WTC11 (cell line): Measurements from ENCODE around the gene TCF20. TPM values are rescaled to one million over a fixed set of nuclear protein-coding genes. Genes with fewer than 3 reads are reported as not detected.

Source experiments
- ATF1 ChIP-seq: sonication (generic); formaldehyde crosslinking; IDR thresholded peaks from 2 replicates; pipeline ENCODE4 v1.8.1; 2023; ENCODE audit warnings: mild to moderate bottlenecking, moderate library complexity, missing genetic modification reagents
- ATF6 ChIP-seq: sonication (generic); formaldehyde crosslinking; IDR thresholded peaks from 2 replicates; pipeline ENCODE4 v1.8.1; 2023; ENCODE audit warnings: mild to moderate bottlenecking, missing genetic modification reagents
- CBFB ChIP-seq: sonication (generic); formaldehyde crosslinking; IDR thresholded peaks from 2 replicates; pipeline ENCODE4 v1.8.1; 2022; ENCODE audit warnings: mild to moderate bottlenecking, low read depth, missing genetic modification reagents
- CREM ChIP-seq: sonication (generic); formaldehyde crosslinking; IDR thresholded peaks from 2 replicates; pipeline ENCODE4 v1.8.1; 2022; ENCODE audit warnings: mild to moderate bottlenecking, missing genetic modification reagents, moderate library complexity
- CTCF ChIP-seq: fragments of 200-600 bp; IDR thresholded peaks from 2 replicates; pipeline ENCODE4 v1.8.0; 2022; ENCODE audit warnings: antibody characterized with exemption
- ELF4 ChIP-seq: sonication (generic); formaldehyde crosslinking; IDR thresholded peaks from 2 replicates; pipeline ENCODE4 v1.8.1; 2022; ENCODE audit warnings: low read depth, mild to moderate bottlenecking, moderate library complexity, missing genetic modification reagents
- ERG ChIP-seq: fragments of 250-450 bp; sonication (Bioruptor Pico); IDR thresholded peaks from 2 replicates; pipeline ENCODE4 v1.8.0; 2021; ENCODE audit warnings: mild to moderate bottlenecking
- GABPB1 ChIP-seq: sonication (generic); formaldehyde crosslinking; IDR thresholded peaks from 2 replicates; pipeline ENCODE4 v1.8.1; 2023; ENCODE audit warnings: mild to moderate bottlenecking, missing genetic modification reagents
- IRF2 ChIP-seq: sonication (generic); formaldehyde crosslinking; IDR thresholded peaks from 2 replicates; pipeline ENCODE4 v1.8.0; 2022; ENCODE audit warnings: low read depth, missing genetic modification reagents, borderline replicate concordance
- KAT7 ChIP-seq: sonication (generic); formaldehyde crosslinking; IDR thresholded peaks from 2 replicates; pipeline ENCODE4 v1.8.1; 2023; ENCODE audit warnings: missing genetic modification reagents, mild to moderate bottlenecking, borderline replicate concordance
- MAX ChIP-seq: sonication (generic); formaldehyde crosslinking; IDR thresholded peaks from 2 replicates; pipeline ENCODE4 v1.8.0; 2022; ENCODE audit warnings: mild to moderate bottlenecking, missing genetic modification reagents
- MLX ChIP-seq: sonication (generic); formaldehyde crosslinking; IDR thresholded peaks from 2 replicates; pipeline ENCODE4 v1.8.1; 2023; ENCODE audit warnings: mild to moderate bottlenecking, missing genetic modification reagents, moderate library complexity
- MYBL2 ChIP-seq: sonication (generic); formaldehyde crosslinking; IDR thresholded peaks from 2 replicates; pipeline ENCODE4 v1.8.1; 2023; ENCODE audit warnings: mild to moderate bottlenecking, moderate library complexity, missing genetic modification reagents
- NFATC4 ChIP-seq: fragments of 250-450 bp; sonication (Bioruptor Pico); IDR thresholded peaks from 2 replicates; pipeline ENCODE4 v1.9.0; 2021; ENCODE audit warnings: mild to moderate bottlenecking
- NFYB ChIP-seq: sonication (generic); formaldehyde crosslinking; conservative IDR thresholded peaks from 2 replicates; pipeline ENCODE4 v1.8.0; 2022; ENCODE audit warnings: low read depth, missing genetic modification reagents
- NR1H2 ChIP-seq: sonication (generic); formaldehyde crosslinking; IDR thresholded peaks from 2 replicates; pipeline ENCODE4 v1.9.0; 2021; ENCODE audit warnings: mild to moderate bottlenecking, moderate library complexity, missing genetic modification reagents
- OVOL2 ChIP-seq: fragments of 250-450 bp; sonication (Bioruptor Pico); IDR thresholded peaks from 2 replicates; pipeline ENCODE4 v1.9.0; 2021; ENCODE audit warnings: mild to moderate bottlenecking, borderline replicate concordance
- RELA ChIP-seq: sonication (generic); formaldehyde crosslinking; IDR thresholded peaks from 2 replicates; pipeline ENCODE4 v1.8.1; 2022; ENCODE audit warnings: missing genetic modification reagents, mild to moderate bottlenecking, borderline replicate concordance
- RORB ChIP-seq: fragments of 250-450 bp; sonication (Bioruptor Pico); IDR thresholded peaks from 2 replicates; pipeline ENCODE4 v1.9.0; 2021; ENCODE audit warnings: mild to moderate bottlenecking
- SMAD4 ChIP-seq: sonication (generic); formaldehyde crosslinking; IDR thresholded peaks from 2 replicates; pipeline ENCODE4 v1.8.0; 2022; ENCODE audit warnings: mild to moderate bottlenecking, missing genetic modification reagents
- TCF7 ChIP-seq: sonication (generic); formaldehyde crosslinking; IDR thresholded peaks from 2 replicates; pipeline ENCODE4 v1.8.0; 2022; ENCODE audit warnings: mild to moderate bottlenecking, low read depth, missing genetic modification reagents, moderate library complexity
- USF1 ChIP-seq: sonication (generic); formaldehyde crosslinking; IDR thresholded peaks from 2 replicates; pipeline ENCODE4 v1.8.0; 2022; ENCODE audit warnings: mild to moderate bottlenecking, missing genetic modification reagents
- USF2 ChIP-seq: sonication (generic); formaldehyde crosslinking; IDR thresholded peaks from 2 replicates; pipeline ENCODE4 v1.8.1; 2023; ENCODE audit warnings: mild to moderate bottlenecking, missing genetic modification reagents, moderate library complexity
- ZMAT4 ChIP-seq: fragments of 250-450 bp; sonication (Bioruptor Pico); IDR thresholded peaks from 2 replicates; pipeline ENCODE4 v1.9.0; 2021; ENCODE audit warnings: mild to moderate bottlenecking
- ZNF121 ChIP-seq: sonication (generic); formaldehyde crosslinking; IDR thresholded peaks from 2 replicates; pipeline ENCODE4 v1.8.0; 2023; ENCODE audit warnings: missing genetic modification reagents
- ZNF232 ChIP-seq: sonication (generic); formaldehyde crosslinking; IDR thresholded peaks from 2 replicates; pipeline ENCODE4 v1.8.0; 2022; ENCODE audit warnings: mild to moderate bottlenecking, missing genetic modification reagents
- ZNF416 ChIP-seq: fragments of 250-450 bp; sonication (Bioruptor Pico); IDR thresholded peaks from 2 replicates; pipeline ENCODE4 v1.9.0; 2021; ENCODE audit warnings: mild to moderate bottlenecking, inconsistent platforms
- ZNF512 ChIP-seq: sonication (generic); formaldehyde crosslinking; IDR thresholded peaks from 2 replicates; pipeline ENCODE4 v1.8.1; 2022; ENCODE audit warnings: missing genetic modification reagents, borderline replicate concordance
- ZSCAN18 ChIP-seq: fragments of 250-450 bp; sonication (Bioruptor Pico); IDR thresholded peaks from 2 replicates; pipeline ENCODE4 v2.1.2; 2022; ENCODE audit warnings: mild to moderate bottlenecking, moderate library complexity
- total RNA-seq: library from RNA; stranded (reverse); gene quantifications from 3 replicates; pipeline ENCODE4 v1.2.3, GENCODE V29; 2021

The TCF20 gene
- total RNA-seq, 1 experiment from 2014 or later: 77.0 TPM

- TF ChIP-seq ATF1 (no peak), USF2 (CRISPR knock-in tag) (peak; percentile 88), RORB (CRISPR knock-in tag) (no peak), ZNF512 (CRISPR knock-in tag) (no peak), ZNF121 (no peak), TCF7 (CRISPR knock-in tag) (no peak), CBFB (CRISPR knock-in tag) (no peak), MYBL2 (CRISPR knock-in tag) (0 out of 2 replicates have a peak, but pooled peaks have one; percentile 37), NFATC4 (CRISPR knock-in tag) (no peak), ATF6 (CRISPR knock-in tag) (no peak), ZNF232 (CRISPR knock-in tag) (no peak), GABPB1 (no peak), RELA (CRISPR knock-in tag) (no peak), CREM (CRISPR knock-in tag) (peak; percentile 60; the same call in 1 of the 2 replicates), NFYB (CRISPR knock-in tag) (0 out of 2 replicates have a peak, but pooled peaks have one; percentile 35), ZMAT4 (no peak), KAT7 (CRISPR knock-in tag) (no peak), NR1H2 (CRISPR knock-in tag) (no peak), USF1 (peak; percentile 77), ZNF416 (no peak), ZSCAN18 (CRISPR knock-in tag) (no peak), ERG (CRISPR knock-in tag) (no peak), SMAD4 (CRISPR knock-in tag) (no peak), IRF2 (CRISPR knock-in tag) (no peak), OVOL2 (CRISPR knock-in tag) (no peak), ELF4 (CRISPR knock-in tag) (no peak), CTCF (no peak), MLX (CRISPR knock-in tag) (no peak), MAX (CRISPR knock-in tag) (peak; percentile 78)
Measured at GRCh38 chr22:42270510-42271190, at the start of gene TCF20 (continued).
